GM11168 (cell line): ENCODE data around the gene ZMYND12.
"Not testable (repeated sequence)": the region's sequence is repeated elsewhere in the genome, so short reads cannot be mapped to it uniquely, and the experiment has no call there.

Source experiments
- in situ Hi-C: fragments of 300-500 bp; cut with MboI; formaldehyde crosslinking; loops from one replicate; pipeline ENCODE4 v1.12.0; 2022; ENCODE audit warnings: low sequenced_read_pairs; ENCODE audit not compliant: unreplicated experiment

The ZMYND12 gene

GRCh38 chr1:42456010-42456753 is at the start of gene ZMYND12, which contains the start of gene PPCS:
TSS of gene ZMYND12 (minus strand) at chr1:42456022. CDS start at chr1:42455997, 25 bp downstream.
TSS of gene PPCS (plus strand) at chr1:42456543. CDS start at chr1:42456566, 23 bp downstream.
- in situ Hi-C loops, result no loop called here

- in situ Hi-C loops, result no loop called here
Measured at GRCh38 chr1:42504535-42505128, 48.8 kb upstream of the ZMYND12 start.

- in situ Hi-C loops, result not testable (repeated sequence)
Measured at GRCh38 chr1:42502031-42502430, 46.2 kb upstream of the ZMYND12 start.

GRCh38 chr1:42490237-42490636 is 34.4 kb upstream of the ZMYND12 start:
- in situ Hi-C loops, result no loop called here

GRCh38 chr1:42484382-42484781 is 28.6 kb upstream of the ZMYND12 start:
- in situ Hi-C loops, result no loop called here

- in situ Hi-C loops, result no loop called here
Measured at GRCh38 chr1:42482635-42483153, 26.9 kb upstream of the ZMYND12 start.

GRCh38 chr1:42480921-42481320 is 25.1 kb upstream of the ZMYND12 start:
- in situ Hi-C loops, result no loop called here

- in situ Hi-C loops, result no loop called here
Measured at GRCh38 chr1:42479621-42480020, 23.8 kb upstream of the ZMYND12 start.

GRCh38 chr1:42477775-42478174 is 22.0 kb upstream of the ZMYND12 start:
- in situ Hi-C loops, result no loop called here

GRCh38 chr1:42477354-42477753 is 21.5 kb upstream of the ZMYND12 start:
- in situ Hi-C loops, result not testable (repeated sequence)

- in situ Hi-C loops, result no loop called here
Measured at GRCh38 chr1:42476605-42477004, 20.8 kb upstream of the ZMYND12 start.

- in situ Hi-C loops, result no loop called here
Measured at GRCh38 chr1:42469727-42470126, 13.9 kb upstream of the ZMYND12 start.

GRCh38 chr1:42466030-42466429 is 10.2 kb upstream of the ZMYND12 start:
- in situ Hi-C loops, result no loop called here

- in situ Hi-C loops, result no loop called here
Measured at GRCh38 chr1:42463921-42464320, 8.1 kb upstream of the ZMYND12 start.

GRCh38 chr1:42462828-42463763 is 7.3 kb upstream of the ZMYND12 start, which contains the start of gene CCDC30:
TSS of gene CCDC30 (plus strand) at chr1:42463286. CDS start at chr1:42480552, 17,266 bp downstream.
- in situ Hi-C loops, result no loop called here

- in situ Hi-C loops, result no loop called here
Measured at GRCh38 chr1:42461196-42461595, 5.4 kb upstream of the ZMYND12 start.

- in situ Hi-C loops, result no loop called here
Measured at GRCh38 chr1:42456754-42457089, 900 bp upstream of the ZMYND12 start.

GRCh38 chr1:42454403-42454802 is 1.4 kb downstream of the ZMYND12 start:
- in situ Hi-C loops, result no loop called here

GRCh38 chr1:42453386-42453785 is 2.4 kb downstream of the ZMYND12 start:
- in situ Hi-C loops, result no loop called here

- in situ Hi-C loops, result no loop called here
Measured at GRCh38 chr1:42450061-42450460, 5.8 kb downstream of the ZMYND12 start.
